H7 (cell line): Measurements from ENCODE around the gene B3GNT5. TPM values are rescaled to one million over a fixed set of nuclear protein-coding genes. Genes with fewer than 3 reads are reported as not detected.

Source experiments
- DNase-seq: peaks from one replicate; pipeline ENCODE4 v3.0.0; 2012
- H3K27me3 ChIP-seq: 2 replicates; pipeline ENCODE4 v1.6.0; 2011; ENCODE audit warnings: mild to moderate bottlenecking, low read length; ENCODE audit not compliant: control insufficient read depth, insufficient read depth
- H3K36me3 ChIP-seq: replicated peaks from 2 replicates; pipeline ENCODE4 v1.5.1; 2011; ENCODE audit warnings: low read length; ENCODE audit not compliant: control insufficient read depth, insufficient read depth
- H3K4me3 ChIP-seq: 2 replicates; pipeline ENCODE4 v1.5.1; 2011; ENCODE audit warnings: low read depth, mild to moderate bottlenecking, control low read depth, low read length, moderate library complexity; ENCODE audit not compliant: insufficient read depth
- total RNA-seq: library from RNA; depleted of rRNA; stranded (reverse); fragments of >200 nt; shearing (Covaris generic); gene quantifications from 2 replicates; pipeline ENCODE4 v1.2.3, GENCODE V29; 2014; rRNA removed

Gene B3GNT5
- total RNA-seq, result 3.0 and 3.7 TPM in 2 replicates

- DNase-seq, result peak; percentile 68
- Histone ChIP-seq H3K4me3 (peak within 1 kb of the TSS; percentile 73), H3K36me3 (no peaks in the 10 kb centered on the region; the same call in 1 of the 2 replicates), H3K27me3 (peaks cover 32% of the 10 kb centered on the region)
These were observed at the start of gene B3GNT5 for GRCh38 chr3:183252973-183253527. B3GNT5 (plus strand) TSS chr3:183253253; CDS start chr3:183269799, 16,546 bp downstream.

- Histone ChIP-seq H3K4me3 (no peak overlapping the region), H3K36me3 (no peaks in the 10 kb centered on the region), H3K27me3 (no peaks in the 10 kb centered on the region)
- DNase-seq, result no peak
These were observed 49.4 kb upstream of the B3GNT5 start for GRCh38 chr3:183203670-183204069.

DNA sequence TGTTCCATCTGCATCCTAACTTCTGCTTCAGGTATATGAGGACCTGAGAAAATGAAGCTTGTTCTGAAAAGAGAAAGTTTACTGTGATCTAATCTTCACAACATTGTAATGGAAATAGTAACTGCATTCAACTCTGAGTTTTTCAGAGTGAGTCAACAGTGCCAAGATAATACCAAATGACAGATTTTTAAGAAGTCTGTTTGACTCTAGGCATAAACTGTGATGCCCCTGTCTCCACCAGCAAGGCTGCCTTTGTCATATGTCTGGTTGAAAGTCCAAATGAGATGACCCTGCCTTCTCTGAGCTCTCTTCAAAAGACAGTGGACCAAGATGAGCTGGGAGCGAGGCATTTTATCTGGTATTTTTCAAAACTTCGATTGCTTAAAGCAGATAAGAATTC, 44.8 kb upstream of the B3GNT5 start:
- Histone ChIP-seq H3K36me3 (no peaks in the 10 kb centered on the region), H3K4me3 (no peak overlapping the region), H3K27me3 (no peaks in the 10 kb centered on the region)
- no peak for DNase-seq

DNA sequence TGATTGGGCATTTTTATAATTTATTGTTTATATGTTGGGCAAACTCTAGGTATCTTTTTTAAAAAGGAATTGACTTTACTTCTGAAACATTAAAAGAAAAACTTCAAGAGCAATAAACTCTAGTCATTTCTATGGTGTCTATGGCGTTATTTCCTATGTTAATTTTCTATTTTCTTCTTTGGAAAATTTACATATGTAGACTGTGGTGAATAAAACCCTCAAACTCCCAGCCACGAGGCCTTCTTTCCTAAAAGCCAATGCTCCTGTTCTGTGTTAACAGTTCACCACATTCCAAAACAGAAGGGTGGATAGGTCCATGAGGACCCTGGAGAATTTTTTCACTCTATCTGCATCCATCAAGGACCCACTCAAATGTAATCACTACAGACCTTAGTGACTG, 44.3 kb upstream of the B3GNT5 start:
- DNase-seq, result no peak
- no peaks in the 10 kb centered on the region for H3K36me3 ChIP-seq
- no peaks in the 10 kb centered on the region for H3K27me3 ChIP-seq
- no peak overlapping the region for H3K4me3 ChIP-seq

- H3K36me3 ChIP-seq, result no peaks in the 10 kb centered on the region
- DNase-seq, result no peak
These were observed 42.7 kb upstream of the B3GNT5 start for GRCh38 chr3:183210341-183210740.

DNA sequence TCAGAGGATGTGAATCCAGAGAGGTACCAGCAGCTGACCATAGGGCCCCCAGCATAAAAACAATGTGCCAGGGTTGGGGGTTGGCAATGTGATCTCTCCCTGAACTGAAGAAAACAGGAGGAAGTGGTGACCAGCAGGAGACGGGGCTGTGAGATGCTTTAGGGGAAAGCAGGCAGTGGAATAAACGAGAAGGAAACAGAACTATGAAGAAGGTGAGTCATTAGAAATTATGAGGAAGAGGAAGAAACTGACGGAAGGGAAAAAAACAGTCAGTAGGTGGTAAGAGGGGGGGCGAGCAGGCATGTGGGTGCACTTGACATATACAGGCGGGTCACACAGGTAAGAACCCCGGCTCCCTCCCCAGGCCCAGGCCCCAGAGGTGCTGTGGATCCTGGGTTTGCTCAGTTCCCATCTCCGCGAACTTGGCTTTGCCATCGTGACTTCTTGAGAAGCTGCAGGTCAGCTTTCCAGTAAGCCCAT, 42.2 kb upstream of the B3GNT5 start:
- Histone ChIP-seq H3K4me3 (no peak overlapping the region), H3K27me3 (no peaks in the 10 kb centered on the region), H3K36me3 (no peaks in the 10 kb centered on the region)
- DNase-seq, result no peak

More at GRCh38 chr3:183210341-183210740, 42.7 kb upstream of the B3GNT5 start:
- H3K27me3 ChIP-seq, result no peaks in the 10 kb centered on the region
- H3K4me3 ChIP-seq, result no peak overlapping the region

DNA sequence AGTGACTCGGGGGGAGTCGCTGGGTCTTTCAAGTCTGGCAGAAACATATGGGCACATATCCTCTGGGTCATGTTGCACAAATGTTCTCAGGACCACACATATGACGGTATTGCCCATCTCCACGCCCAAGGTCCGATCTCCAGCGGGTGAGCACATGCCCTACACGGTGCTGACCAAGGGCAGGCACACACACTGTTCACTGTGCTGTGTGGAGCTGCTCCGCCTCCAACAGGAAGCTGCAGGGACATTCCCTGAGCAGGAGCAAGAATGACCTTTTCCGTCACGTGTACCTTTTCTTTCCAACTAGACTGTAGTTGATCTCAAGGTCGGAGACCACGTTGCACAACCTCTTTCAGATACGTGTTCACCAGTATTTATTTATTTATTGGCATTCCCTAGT, 41.7 kb upstream of the B3GNT5 start:
- H3K27me3 ChIP-seq, result no peaks in the 10 kb centered on the region
- DNase-seq, result no peak
- no peaks in the 10 kb centered on the region for H3K36me3 ChIP-seq
- H3K4me3 ChIP-seq, result no peak overlapping the region

- Histone ChIP-seq H3K4me3 (no peak overlapping the region), H3K36me3 (no peaks in the 10 kb centered on the region)
These were observed 41.0 kb upstream of the B3GNT5 start for GRCh38 chr3:183212096-183212495.

GRCh38 chr3:183212565-183212964, 40.5 kb upstream of the B3GNT5 start:
- DNase-seq, result no peak
- H3K36me3 ChIP-seq, result no peaks in the 10 kb centered on the region
- H3K4me3 ChIP-seq, result no peak overlapping the region
- no peaks in the 10 kb centered on the region for H3K27me3 ChIP-seq

More at GRCh38 chr3:183212096-183212495, 41.0 kb upstream of the B3GNT5 start:
- DNase-seq, result no peak
- H3K27me3 ChIP-seq, result no peaks in the 10 kb centered on the region

GRCh38 chr3:183213415-183214276, 39.4 kb upstream of the B3GNT5 start:
- DNase-seq, result no peak
- Histone ChIP-seq H3K4me3 (no peak overlapping the region), H3K36me3 (no peaks in the 10 kb centered on the region), H3K27me3 (no peaks in the 10 kb centered on the region)

DNA sequence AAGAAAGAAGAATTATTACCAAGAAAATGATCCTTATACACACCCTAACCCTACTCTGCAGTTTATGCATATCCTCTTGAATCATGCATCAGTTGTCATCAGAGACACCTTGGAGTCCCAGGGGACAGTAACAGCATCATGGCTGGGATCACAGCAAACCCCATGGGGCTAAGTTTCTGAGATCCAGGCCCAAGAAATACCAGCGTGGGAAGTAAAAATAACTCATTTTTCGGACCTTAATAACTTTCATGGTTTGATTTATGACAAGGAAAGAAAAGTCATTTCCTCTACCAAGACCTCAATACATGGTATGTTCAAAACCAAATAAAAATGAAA, 38.8 kb upstream of the B3GNT5 start:
- Histone ChIP-seq H3K27me3 (no peaks in the 10 kb centered on the region), H3K36me3 (no peaks in the 10 kb centered on the region), H3K4me3 (no peak overlapping the region)
- no peak for DNase-seq

DNA sequence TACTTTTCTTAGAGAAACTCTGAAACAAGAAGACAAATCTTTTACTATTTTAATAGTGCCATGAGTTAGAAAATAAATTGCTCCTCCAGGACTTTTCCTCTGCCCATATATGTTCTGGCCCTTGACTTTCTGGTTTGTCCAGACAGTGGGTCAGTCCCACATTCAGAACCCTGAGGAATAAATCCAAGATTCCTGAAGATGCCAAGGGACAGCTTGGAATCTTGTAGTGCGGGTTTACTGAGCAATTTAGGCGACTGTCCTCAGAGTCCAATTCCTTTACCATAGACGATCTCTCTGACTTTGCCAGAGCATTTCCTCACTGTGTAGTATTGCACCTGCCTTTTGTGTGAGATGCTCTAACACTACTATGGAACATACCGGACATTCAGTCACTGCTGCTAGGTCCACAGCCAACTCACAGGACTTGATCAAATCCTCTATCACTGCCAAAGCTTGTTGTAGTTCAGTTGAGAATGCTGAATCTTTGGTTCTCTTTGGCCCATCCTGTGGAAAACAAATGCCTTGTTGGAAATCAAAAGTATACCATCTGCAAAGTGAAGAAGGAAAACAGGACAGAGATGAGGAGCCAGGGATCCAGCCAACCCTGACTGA, 37.4 kb upstream of the B3GNT5 start:
- Histone ChIP-seq H3K4me3 (no peak overlapping the region), H3K27me3 (no peaks in the 10 kb centered on the region), H3K36me3 (no peaks in the 10 kb centered on the region)
- no peak for DNase-seq

DNA sequence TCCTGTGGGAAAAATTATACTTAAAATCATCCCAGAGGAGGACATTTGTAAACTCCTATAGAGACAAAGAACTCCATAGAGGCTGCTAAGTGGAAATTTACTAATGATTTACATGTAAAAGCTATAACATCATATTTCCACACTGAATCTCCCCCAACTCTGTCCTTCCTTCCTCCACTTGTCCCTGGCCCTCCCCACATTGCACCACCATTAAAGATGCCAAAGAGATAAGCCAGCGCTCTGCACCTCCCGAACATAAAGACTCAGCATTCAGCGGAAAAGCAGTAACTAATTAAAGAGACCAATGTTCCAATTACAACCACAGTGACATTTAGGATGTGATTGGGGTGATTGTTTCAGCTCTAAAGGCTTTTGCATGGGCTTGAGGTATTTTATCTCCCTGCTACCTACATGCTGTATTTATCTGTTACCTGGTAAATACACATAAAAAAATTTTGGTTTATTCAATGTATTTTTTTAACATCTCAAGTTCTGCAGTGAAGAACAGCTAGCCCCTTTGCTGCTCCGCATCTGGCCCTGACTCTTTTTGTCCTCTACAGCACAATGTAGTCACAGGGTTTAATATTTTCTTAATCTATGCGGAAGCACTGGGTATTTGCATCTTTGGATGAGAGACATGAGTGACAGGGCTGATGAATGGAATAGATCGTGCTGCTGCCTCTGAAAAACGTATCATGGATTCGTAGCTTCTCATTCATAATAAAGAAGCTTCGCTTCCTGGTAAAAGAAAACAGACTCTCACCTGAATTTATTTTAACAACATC, 35.3 kb upstream of the B3GNT5 start:
- no peak overlapping the region for H3K4me3 ChIP-seq
- no peaks in the 10 kb centered on the region for H3K27me3 ChIP-seq
- DNase-seq, result no peak
- H3K36me3 ChIP-seq, result no peaks in the 10 kb centered on the region

DNA sequence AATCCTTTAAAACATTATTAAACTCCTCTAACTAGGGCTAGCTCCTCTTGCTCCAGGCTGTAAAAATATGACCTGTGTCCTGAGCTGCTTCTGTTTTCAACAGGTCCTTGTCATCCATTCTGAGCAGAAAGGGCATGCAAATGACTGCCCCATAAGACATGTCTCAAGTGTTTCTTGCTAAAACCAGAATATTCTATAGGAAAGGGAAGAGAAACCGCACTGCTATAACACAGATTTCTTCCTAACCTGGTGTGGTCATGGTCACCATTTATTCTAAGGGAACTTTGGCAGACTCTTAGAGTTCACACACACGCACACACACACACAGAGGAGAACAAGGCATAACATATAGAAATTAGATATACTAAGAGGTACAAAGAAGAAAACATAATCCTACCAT, 34.2 kb upstream of the B3GNT5 start:
- Histone ChIP-seq H3K36me3 (no peaks in the 10 kb centered on the region), H3K4me3 (no peak overlapping the region), H3K27me3 (no peaks in the 10 kb centered on the region)
- no peak for DNase-seq
